Measurements from ENCODE around the gene RTP1. TPM values are rescaled to one million over a fixed set of nuclear protein-coding genes. Genes with fewer than 3 reads are reported as not detected.

The RTP1 gene, protein sequence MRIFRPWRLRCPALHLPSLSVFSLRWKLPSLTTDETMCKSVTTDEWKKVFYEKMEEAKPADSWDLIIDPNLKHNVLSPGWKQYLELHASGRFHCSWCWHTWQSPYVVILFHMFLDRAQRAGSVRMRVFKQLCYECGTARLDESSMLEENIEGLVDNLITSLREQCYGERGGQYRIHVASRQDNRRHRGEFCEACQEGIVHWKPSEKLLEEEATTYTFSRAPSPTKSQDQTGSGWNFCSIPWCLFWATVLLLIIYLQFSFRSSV
- total RNA-seq, result not detected
- long read RNA-seq, result 0 reads

DNA sequence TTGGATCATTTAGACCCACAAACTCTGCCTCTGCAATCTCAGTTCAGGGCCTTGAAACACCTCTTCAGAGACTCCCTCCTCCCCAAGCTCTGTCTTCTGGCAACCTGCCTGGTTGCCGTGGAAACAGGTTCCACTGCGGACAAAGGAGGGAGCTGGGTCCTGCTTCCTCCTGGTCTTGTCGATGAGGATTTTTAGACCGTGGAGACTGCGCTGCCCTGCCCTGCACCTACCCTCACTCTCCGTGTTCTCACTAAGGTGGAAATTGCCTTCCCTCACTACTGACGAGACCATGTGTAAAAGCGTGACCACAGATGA is at the start of gene RTP1:
Gene RTP1, plus strand, starts transcription at position 152 of the 315 bp plus-strand sequence. Its CDS starts 30 bp downstream, at position 182.
- Histone ChIP-seq H3K27me3 (ENCODE audit: low read depth) (no peaks in the 10 kb centered on the region), H3K27ac (no peak within 1 kb of the TSS)
- ATAC-seq, result no peak

DNA sequence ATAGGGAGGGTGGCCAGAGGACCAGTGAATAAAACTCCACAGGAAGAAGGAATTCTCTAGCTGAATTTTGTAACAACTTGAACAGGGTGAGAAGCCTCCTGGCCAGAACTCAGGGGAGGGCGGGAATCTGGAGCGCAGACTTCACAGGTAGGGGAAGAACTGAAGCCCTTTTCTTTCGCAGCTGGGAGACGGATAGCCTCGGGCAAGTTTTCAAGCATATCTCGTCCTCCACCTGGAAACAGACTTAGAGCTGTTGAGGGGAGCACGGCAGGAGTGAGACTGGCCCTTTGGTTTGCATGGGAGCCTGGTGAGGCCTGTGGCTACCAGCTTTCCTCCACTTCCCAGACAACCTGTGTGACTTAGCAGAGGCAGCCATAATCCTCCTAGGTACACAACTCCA is 47.1 kb upstream of the RTP1 start:
- no peaks in the 10 kb centered on the region for H3K9me3 ChIP-seq
- H3K4me1 ChIP-seq, result no peaks in the 10 kb centered on the region
- TF ChIP-seq, protein P1, sequence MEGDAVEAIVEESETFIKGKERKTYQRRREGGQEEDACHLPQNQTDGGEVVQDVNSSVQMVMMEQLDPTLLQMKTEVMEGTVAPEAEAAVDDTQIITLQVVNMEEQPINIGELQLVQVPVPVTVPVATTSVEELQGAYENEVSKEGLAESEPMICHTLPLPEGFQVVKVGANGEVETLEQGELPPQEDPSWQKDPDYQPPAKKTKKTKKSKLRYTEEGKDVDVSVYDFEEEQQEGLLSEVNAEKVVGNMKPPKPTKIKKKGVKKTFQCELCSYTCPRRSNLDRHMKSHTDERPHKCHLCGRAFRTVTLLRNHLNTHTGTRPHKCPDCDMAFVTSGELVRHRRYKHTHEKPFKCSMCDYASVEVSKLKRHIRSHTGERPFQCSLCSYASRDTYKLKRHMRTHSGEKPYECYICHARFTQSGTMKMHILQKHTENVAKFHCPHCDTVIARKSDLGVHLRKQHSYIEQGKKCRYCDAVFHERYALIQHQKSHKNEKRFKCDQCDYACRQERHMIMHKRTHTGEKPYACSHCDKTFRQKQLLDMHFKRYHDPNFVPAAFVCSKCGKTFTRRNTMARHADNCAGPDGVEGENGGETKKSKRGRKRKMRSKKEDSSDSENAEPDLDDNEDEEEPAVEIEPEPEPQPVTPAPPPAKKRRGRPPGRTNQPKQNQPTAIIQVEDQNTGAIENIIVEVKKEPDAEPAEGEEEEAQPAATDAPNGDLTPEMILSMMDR (IDR thresholded peaks at IDR 0.05), result no peak
- H3K36me3 ChIP-seq, result no peaks in the 10 kb centered on the region
- DNase-seq (no peak), ATAC-seq (no peak)
- H3K27me3 ChIP-seq (ENCODE audit: low read depth), result no peaks in the 10 kb centered on the region
- intact Hi-C loops (cut with DNase I), result no loop called here
- H3K27ac ChIP-seq, result no peak overlapping the region
- no peak overlapping the region for H3K4me3 ChIP-seq

More for the DNA sequence above, at the start of gene RTP1:
- no peak for DNase-seq
- intact Hi-C loops (cut with DNase I), result no loop called here
- H3K36me3 ChIP-seq, result no peaks in the 10 kb centered on the region
- TF ChIP-seq, protein P1 (IDR thresholded peaks at IDR 0.05), result no peak
- no peaks in the 10 kb centered on the region for H3K4me1 ChIP-seq
- H3K9me3 ChIP-seq, result no peaks in the 10 kb centered on the region
- H3K4me3 ChIP-seq, result no peak within 1 kb of the TSS

DNA sequence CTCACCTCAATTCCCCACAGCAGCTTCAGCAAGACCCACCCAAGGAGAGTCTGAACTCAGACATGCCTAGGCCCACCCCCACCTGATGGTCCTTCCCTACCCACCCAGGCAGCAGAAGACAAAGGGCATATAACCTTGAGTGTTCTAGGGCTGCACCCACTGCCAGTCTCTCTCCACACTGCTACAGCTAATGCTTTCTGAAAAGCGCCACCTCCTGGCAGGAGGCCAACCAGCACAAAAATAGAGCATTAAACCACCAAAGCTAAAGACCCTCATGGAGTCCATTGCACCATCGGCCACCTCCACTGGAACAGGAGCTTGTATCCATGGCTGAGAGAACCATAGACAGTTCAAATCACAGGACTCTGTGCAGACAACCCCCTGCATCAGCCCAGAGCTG is 46.7 kb upstream of the RTP1 start:
- Histone ChIP-seq H3K9me3 (no peaks in the 10 kb centered on the region), H3K36me3 (no peaks in the 10 kb centered on the region), H3K27ac (no peak overlapping the region), H3K4me1 (no peaks in the 10 kb centered on the region), H3K27me3 (ENCODE audit: low read depth) (no peaks in the 10 kb centered on the region), H3K4me3 (no peak overlapping the region)
- intact Hi-C loops (cut with DNase I), result no loop called here
- DNase-seq, result peak; percentile 54
- TF ChIP-seq, protein P1 (IDR thresholded peaks at IDR 0.05), result peak; percentile 13
- ATAC-seq, result no peak

DNA sequence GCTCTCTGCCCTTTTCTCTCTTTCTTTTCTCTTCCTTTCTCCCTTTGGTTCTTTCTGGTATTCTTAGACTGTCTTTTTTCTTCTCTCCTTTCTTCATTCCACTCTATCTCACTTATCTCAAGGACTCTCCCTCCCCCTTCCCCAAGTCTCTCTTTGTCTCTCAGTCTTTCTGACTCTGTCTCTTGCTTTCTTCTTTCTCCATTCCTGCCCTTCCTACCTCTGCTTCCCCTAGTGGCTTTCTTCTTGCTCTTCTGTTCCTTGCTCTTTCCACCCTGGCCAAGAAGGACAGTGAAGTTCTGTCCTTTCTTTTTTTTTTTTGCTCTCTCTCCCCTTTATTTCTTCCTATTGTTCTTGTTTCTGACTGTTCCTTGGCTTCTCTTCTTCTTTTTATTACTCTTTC is 35.7 kb upstream of the RTP1 start:
- no peaks in the 10 kb centered on the region for H3K27me3 ChIP-seq (ENCODE audit: low read depth)
- H3K9me3 ChIP-seq, result no peaks in the 10 kb centered on the region
- H3K27ac ChIP-seq, result no peak overlapping the region
- intact Hi-C loops (cut with DNase I), result no loop called here
- TF ChIP-seq, protein P1 (IDR thresholded peaks at IDR 0.05), result no peak
- DNase-seq, result no peak
- no peaks in the 10 kb centered on the region for H3K4me1 ChIP-seq
- no peak for ATAC-seq
- H3K4me3 ChIP-seq, result no peak overlapping the region
- no peaks in the 10 kb centered on the region for H3K36me3 ChIP-seq

DNA sequence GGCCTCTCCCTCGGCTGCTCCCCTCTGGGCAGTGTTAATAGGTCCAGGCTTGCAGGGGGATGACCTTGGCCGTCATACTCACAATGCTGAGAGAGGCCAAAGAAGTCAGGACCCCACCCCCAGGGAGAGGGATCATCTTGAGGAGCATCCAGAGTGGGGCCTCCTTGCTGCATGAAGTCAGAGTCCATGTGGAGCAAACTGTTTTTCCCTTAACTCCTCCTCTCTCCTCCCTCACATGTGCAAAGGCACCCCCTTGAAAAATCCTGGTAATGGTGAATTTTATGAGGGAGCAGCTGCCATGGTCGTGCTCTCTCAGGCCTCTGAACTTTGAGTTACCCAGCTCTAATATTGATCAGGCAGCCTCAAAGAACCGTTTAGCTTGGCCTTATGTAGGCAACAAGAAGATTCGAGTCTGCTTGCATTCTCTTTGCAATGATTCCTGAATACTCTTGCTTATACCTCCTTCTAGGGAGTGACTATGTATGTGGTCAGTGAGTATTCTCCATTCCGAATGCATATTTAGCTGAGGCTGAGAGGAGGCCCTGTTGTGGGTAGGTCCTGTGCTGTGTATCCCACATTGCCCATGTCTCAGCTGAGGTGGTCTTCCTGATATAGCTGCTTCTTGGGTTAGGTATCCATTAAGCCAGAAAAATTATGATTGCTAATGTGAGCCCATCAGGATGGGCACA is 34.9 kb upstream of the RTP1 start:
- no peak for ATAC-seq

More for the DNA sequence above, 34.9 kb upstream of the RTP1 start:
- Histone ChIP-seq H3K27me3 (ENCODE audit: low read depth) (no peaks in the 10 kb centered on the region), H3K27ac (no peak overlapping the region), H3K36me3 (no peaks in the 10 kb centered on the region), H3K4me1 (no peaks in the 10 kb centered on the region), H3K9me3 (no peaks in the 10 kb centered on the region), H3K4me3 (no peak overlapping the region)
- intact Hi-C loops (cut with DNase I), result no loop called here
- DNase-seq, result no peak
- TF ChIP-seq, protein P1 (IDR thresholded peaks at IDR 0.05), result no peak

All from lower lobe of right lung (tissue), 2 donors.